GM18861 (cell line): Measurements from ENCODE around the gene UST.
"Not testable (repeated sequence)": the region's sequence is repeated elsewhere in the genome, so short reads cannot be mapped to it uniquely, and the experiment has no call there.

Experiments used
- ATAC-seq: cut with Tn5 transposase; IDR thresholded peaks from one replicate; pipeline ENCODE4 v1.9.1; 2021; ENCODE audit not compliant: unreplicated experiment

Gene UST

DNA sequence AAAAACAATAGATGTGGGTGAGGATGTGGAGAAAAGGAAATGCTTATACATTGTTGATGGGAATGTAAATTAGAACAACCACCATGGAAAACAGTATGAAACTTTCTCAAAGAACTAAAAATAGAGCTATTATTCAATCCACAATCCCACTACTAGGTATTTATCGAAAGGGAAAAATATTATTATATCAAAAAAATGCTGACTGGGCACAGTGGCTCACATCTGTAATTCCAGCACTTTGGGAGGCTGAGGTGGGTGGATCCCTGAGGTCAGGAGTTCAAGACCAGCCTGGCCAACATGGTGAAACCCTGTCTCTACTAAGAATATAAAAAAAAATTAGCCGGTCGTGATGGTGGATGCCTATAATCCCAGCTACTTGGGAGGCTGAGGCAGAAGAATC lies 357.1 kb downstream of the UST start:
- ATAC-seq = not testable (repeated sequence)

DNA sequence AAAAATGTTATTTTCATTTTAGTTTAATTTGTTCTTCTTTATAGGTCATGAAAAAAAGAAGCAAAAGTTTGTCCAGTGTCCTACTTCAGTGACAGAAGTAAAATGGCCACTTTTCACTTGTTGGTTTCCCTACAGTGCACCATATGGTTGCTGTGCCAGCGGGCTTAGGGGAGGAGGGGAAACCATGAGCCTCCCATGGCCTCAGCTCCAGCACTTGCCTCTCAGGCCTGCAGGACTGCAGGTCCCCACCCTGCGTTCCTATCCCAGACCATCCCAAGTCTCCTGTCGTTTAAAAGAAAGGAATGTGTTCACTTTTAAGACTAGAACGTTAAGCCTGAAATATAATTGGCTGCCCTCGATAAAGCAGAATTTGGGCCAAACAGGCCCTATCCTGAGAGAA lies 360.7 kb downstream of the UST start:
- ATAC-seq = no peak

- ATAC-seq = no peak
Measured at GRCh38 chr6:149108038-149108748, 361.4 kb downstream of the UST start.

DNA sequence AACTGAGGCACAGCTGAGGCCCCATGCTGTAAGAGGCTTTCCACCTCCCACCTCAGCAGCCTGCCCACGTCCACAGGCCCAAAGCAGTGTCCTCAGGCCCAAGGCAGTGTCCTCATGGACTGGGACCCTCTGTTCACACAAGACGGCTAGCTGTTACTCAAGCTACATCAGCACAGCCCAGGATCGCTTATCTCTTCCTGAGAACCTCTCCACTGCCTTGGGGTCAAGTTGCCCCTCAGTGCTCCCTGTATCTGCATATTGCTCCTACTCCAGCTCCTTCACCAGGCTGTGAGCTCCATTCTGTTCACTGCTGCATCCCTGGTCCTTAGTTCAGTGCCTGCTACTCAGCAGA lies 361.9 kb downstream of the UST start:
- no peak for ATAC-seq

DNA sequence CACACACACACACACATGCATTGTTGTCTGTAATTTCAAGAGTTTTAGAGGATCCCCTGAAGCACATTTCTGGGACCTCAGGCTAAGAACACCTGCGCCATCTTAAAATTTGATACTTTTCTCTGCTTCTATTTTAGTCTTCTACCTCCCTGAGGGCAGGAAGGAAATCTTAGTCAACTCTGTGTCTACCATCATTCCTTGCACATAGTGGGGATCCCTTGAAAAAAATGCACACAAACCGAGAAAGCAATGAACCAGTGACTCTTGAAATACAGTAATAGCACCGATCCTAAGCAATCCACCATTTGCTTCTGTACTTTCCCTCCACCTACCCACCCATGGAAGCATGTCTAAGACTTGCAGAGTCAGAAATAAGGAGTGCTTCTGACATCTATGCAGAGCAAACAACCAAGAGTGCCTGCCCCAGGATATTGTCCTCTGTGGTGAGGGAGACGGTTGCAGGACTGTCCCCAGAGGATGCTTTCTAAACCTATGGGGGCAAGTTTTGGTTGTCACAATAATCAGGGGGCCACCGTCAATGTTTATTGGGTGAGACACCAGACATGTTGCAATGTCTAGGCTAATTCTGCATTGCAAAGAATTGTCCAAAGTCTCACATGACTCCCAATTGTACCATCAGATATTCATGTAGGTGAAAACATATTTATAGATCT lies 362.7 kb downstream of the UST start:
- ATAC-seq = no peak

DNA sequence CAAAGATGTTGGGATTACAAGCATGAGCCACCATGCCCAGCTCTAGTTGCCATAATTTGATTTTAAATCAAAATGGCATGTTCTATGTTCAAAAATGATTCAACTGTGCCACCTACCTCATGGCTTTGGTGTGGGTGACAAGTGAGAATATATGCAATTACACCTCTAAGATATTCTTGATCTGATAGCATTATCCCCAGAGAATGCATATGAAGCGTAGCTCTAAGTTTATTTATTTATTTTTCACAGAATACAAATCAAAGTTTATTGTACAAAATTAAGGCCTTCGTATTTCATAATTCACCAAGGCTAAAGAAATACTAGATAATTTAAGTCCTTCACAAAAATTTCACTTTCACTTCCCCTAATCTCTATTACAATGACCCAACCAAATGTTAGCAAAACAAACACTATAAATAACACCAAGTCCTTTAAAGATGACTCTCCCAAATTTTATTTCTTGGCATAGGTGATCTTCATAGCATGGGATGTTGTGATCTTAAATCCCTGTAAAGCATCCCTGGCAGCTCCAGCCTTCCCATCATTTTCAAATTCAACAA lies 364.8 kb downstream of the UST start:
- ATAC-seq = peak; percentile 43

- no peak for ATAC-seq
Measured at GRCh38 chr6:149112976-149113375, 366.1 kb downstream of the UST start.

DNA sequence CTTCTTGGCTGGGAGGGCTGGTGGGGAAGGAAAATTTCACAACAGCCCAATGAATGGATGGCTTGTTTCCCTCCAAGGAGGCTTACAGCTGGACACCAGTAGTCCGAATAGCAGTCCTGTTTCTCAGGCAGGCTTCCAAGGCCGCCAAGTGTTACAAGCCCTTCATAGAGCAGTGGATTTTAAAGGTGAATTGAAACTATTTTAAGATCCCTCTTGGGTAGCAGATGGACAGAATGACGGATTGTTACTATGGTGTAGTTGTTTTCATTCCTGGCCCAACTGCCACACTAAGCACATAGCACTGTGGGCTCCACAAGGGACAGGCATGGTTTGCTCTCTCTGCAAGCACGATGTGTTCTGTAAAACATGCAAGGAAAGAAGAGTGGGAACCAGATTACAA lies 367.3 kb downstream of the UST start:
- no peak for ATAC-seq

- no peak for ATAC-seq
Measured at GRCh38 chr6:149118737-149119653, 372.2 kb downstream of the UST start.

GRCh38 chr6:149122850-149123821 lies 376.3 kb downstream of the UST start:
- no peak for ATAC-seq

GRCh38 chr6:149125309-149125708 lies 378.5 kb downstream of the UST start:
- ATAC-seq = no peak
